Adrenal gland (tissue), 5 donors: ENCODE measurements around the gene CASP9.

Source experiments
- POLR2A ChIP-seq, 2 donors: fragments of 450-650 bp; IDR thresholded peaks; one replicate each; pipeline ENCODE4 v1.6.1; 2017; ENCODE audit warnings: antibody characterized with exemption in 2 of 2, mild to moderate bottlenecking in 2 of 2, moderate library complexity in 1 of 2
- TF ChIP-seq, protein P1 (sequence below), 6 experiments: fragments of 450-650 bp in 4 of 6; fragments of 200-600 bp in 2 of 6; sonication (generic) in 1 of 6; IDR thresholded peaks; 1 replicate in 5 of 6; 2 replicates in 1 of 6; pipeline versions ENCODE4 v1.5.1 to v1.8.0; 2016 to 2021; ENCODE audit warnings: antibody characterized with exemption in 6 of 6, mild to moderate bottlenecking in 2 of 6, moderate library complexity in 1 of 6
- donor health status: DM: no; HTN: no; CAD: no.

DNA sequence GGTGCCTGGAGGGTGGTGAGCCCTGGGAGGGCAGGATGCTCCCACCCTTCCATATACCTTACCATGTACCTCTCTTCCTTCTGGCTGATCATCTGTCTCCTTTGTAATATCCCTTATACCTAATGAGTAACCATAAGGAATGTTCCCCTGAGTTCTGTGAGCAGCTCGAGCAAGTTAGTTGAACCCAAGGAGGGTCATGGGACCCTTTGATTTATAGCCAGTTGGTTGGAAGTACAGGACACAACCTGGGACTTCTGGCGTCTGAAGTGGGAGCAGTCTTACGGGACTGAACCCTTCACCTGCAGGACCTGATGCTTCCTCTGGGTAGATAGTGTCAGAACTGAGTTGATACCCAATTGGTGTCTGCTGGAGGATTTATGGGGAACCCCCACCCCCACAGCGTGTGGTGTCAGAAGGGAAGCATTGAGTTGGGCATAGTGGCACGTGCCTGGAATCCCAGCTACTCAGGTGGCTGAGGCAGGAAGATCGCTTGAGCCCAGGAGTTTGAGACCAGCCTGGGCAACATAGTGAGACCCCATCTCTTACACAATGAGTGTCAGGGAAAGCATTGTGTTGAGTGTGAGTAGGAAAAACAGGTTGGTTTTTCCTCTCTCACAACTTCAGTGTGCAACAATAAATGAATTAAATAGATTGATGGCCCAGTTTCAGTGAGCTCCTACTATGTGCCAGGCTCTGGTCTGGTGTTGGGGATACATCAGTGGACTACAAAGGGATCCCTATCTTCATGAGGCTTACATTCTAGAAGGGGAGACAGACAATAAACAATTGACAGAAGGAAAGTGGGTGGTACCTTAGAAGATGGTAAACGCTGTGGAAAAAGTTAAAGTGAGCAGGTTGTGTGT lies 18.6 kb upstream of the CASP9 start:
- TF ChIP-seq, protein P1, sequence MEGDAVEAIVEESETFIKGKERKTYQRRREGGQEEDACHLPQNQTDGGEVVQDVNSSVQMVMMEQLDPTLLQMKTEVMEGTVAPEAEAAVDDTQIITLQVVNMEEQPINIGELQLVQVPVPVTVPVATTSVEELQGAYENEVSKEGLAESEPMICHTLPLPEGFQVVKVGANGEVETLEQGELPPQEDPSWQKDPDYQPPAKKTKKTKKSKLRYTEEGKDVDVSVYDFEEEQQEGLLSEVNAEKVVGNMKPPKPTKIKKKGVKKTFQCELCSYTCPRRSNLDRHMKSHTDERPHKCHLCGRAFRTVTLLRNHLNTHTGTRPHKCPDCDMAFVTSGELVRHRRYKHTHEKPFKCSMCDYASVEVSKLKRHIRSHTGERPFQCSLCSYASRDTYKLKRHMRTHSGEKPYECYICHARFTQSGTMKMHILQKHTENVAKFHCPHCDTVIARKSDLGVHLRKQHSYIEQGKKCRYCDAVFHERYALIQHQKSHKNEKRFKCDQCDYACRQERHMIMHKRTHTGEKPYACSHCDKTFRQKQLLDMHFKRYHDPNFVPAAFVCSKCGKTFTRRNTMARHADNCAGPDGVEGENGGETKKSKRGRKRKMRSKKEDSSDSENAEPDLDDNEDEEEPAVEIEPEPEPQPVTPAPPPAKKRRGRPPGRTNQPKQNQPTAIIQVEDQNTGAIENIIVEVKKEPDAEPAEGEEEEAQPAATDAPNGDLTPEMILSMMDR (IDR thresholded peaks at IDR 0.05), result no peak
- no peak for TF ChIP-seq POLR2A (IDR thresholded peaks at IDR 0.05)
